ES-I3 (cell line): ENCODE results near the gene PARD6A.
"Not testable (repeated sequence)": the region's sequence is repeated elsewhere in the genome, so short reads cannot be mapped to it uniquely, and the experiment has no call there.

Source experiments
- H3K36me3 ChIP-seq: 2 replicates; pipeline ENCODE4 v1.6.1; 2013; ENCODE audit warnings: mild to moderate bottlenecking, low read length, control low read depth, moderate library complexity; ENCODE audit not compliant: insufficient read depth
- H3K4me1 ChIP-seq: 2 replicates; pipeline ENCODE4 v1.6.1; 2013; ENCODE audit warnings: mild to moderate bottlenecking, control low read depth, low read length; ENCODE audit not compliant: insufficient read depth
- H3K9ac ChIP-seq: 2 replicates; pipeline ENCODE4 v1.6.1; 2013; ENCODE audit warnings: low read depth, mild to moderate bottlenecking, low read length, moderate library complexity
- H3K9me3 ChIP-seq: 2 replicates; pipeline ENCODE4 v1.6.1; 2013; ENCODE audit warnings: mild to moderate bottlenecking, low read length, moderate library complexity; ENCODE audit not compliant: control insufficient read depth, insufficient read depth

Gene PARD6A

DNA sequence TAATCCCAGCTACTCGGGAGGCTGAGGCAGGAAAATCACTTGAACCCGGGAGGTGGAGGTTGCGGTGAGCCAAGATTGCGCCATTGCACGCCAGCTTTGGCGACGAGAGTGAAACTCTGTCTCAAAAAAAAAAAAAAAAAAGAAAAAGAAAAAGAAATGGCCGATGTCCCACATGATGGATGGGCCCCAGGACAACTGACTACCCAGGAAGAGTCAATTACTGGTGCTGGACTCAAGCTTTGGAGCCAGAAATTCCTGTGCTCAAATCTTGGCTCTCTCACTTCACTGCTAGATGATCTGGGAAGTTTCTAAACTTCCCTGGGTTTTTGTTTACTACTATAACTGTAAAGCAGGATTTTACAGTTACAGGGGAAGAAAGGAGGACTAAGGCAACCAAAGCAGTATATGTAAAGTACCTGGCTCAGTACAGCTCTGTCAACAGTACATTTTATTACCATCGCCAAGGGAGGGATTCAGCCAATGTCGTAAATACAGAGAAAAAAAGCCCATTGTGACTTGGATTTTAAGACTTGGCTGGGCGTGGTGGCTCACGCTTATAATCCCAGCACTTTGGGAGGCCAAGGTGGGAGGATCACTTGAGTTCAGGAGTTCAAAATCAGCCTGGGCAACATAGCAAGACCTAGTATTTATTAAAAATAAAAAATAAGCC is 17.7 kb downstream of the PARD6A start:
- Histone ChIP-seq H3K4me1 (no peaks in the 10 kb centered on the region), H3K9ac (no peak overlapping the region), H3K36me3 (peaks cover 3% of the 10 kb centered on the region; the same call in 1 of the 2 replicates), H3K9me3 (no peaks in the 10 kb centered on the region)

DNA sequence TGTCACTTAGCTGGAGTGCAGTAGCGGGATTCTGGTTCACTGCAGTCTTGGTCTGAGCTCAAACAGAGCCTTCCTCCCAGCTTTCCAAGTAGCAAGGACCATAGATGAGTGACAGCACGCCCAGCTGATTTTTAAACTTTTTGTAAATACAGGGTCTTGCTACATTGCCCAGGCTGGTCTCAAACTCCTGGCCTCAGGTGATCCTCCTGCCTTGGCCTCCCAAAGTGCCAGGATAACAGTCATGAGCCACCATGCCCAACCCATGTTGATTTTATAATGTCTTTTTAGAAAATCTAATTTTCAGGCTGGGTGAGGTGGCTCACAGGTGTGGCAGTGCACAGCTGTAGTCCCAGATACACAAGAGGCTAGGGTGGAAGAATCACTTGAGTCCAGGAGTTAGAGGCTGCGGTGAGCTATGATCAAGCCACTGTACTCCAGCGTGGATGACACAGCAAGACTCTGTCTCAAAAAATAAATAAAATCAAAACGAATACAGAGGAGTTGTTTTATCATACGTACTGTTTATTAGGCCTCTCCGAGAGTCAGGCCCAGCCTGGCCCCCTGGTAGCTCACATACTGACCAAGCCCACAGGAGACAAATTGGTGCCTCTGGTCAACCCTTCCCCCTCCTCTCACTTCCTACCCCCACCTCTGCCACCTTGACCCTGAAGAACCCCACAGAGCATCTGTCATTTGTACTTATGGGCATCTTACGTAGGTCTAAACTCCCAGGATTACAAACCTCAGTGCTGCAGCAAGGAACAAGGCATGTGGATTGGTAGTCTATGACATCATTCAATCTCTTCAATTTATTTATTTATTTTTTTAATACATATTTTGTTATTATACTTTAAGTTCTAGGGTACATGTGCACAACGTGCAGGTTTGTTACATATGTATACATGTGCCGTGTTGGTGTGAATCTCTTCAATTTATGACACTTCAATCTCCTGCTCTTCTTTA is 19.5 kb downstream of the PARD6A start:
- no peaks in the 10 kb centered on the region for H3K4me1 ChIP-seq

DNA sequence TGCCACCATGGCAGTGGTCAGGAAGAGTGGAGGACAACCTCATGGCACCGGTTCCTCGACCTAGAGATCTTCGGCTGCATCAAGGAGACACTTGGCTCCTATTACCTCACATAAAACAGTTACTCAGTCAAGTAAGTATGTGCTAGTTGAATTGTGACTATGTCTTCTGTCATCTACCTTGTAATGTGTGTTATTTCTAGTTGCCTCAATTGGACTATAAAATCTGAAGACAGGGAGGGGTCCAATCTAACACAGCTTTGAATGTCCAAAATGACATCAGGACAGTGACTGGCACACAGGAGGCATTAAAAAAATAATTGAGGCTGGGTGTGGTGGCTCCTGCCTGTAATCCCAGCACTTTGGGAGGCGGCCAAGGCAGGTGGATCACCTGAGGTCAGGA is 23.0 kb downstream of the PARD6A start:
- H3K9me3 ChIP-seq = no peaks in the 10 kb centered on the region

More for the DNA sequence above, 19.5 kb downstream of the PARD6A start:
- no peak overlapping the region for H3K9ac ChIP-seq
- no peaks in the 10 kb centered on the region for H3K9me3 ChIP-seq
- H3K36me3 ChIP-seq = peaks cover 5% of the 10 kb centered on the region

DNA sequence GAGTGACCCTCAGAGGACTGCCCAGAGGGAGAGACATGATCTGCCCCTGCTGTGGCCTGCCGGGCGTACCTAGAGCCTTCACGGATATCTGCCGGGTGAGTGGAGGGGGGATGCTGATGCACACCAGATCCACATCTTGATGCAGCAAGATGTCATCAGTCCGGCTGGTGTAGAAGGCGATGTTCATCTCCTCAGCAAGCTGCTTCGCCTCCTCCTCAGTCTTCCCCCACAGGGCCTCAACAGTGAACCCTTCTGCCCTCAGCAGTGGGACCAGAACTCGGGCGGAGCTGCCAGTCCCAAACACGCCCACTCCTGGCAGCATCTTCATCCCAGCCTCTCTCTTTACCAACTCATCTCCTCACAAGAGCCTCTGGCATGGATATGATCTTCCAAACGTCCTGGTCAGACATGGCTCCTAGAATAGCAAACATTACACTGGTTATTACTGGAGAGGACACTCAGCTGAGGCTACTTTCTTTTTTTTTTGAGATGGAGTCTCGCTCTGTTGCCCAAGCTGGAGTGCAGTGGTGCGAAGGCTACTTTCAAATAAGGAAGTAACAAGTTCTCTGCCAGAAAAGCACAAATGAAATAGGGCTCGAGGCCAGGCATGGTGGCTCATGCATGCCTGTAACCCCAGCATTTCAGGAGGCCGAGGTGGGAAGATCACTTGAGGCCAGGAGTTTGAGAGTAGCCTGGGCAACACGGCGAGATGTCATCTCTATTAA is 24.8 kb downstream of the PARD6A start:
- Histone ChIP-seq H3K9me3 (no peaks in the 10 kb centered on the region), H3K9ac (no peak overlapping the region), H3K4me1 (no peaks in the 10 kb centered on the region), H3K36me3 (peaks cover 6% of the 10 kb centered on the region)

More for the DNA sequence above, 23.0 kb downstream of the PARD6A start:
- no peak overlapping the region for H3K9ac ChIP-seq
- H3K36me3 ChIP-seq = peaks cover 6% of the 10 kb centered on the region
- no peaks in the 10 kb centered on the region for H3K4me1 ChIP-seq

DNA sequence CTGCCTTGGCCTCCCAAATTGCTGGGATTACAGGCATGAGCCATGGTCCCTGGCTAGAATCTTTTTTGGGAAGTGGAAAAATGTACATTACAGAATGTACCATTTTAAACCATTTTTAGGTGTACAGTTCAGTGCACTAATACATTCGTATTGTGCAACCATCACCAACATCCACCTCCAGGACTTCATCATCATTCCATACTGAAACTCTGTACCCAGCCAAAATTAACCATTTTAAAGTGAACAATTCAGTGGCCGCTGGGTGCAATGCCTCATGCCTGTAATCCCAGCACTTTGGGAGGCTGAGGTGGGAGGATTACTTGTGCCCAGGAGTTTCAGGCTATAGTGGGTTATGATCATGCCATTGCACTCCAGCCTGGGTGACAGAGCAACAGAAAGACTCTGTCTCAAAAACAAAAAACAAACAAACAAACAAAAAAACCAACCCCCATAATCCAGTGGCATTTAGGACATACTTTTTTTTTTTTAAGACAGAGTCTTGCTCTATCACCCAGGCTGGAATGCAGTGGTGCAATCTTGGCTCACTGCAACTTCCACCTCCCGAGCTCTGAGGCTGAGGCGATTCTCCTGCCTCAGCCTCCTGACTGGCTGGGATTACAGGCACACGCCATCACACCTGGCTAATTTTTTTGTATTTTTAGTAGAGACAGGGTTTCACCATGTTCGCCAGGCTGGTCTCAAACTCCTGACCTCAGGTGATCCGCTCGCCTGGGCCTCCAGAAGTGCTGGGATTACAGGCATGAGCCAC is 32.9 kb downstream of the PARD6A start:
- H3K9me3 ChIP-seq = not testable (repeated sequence)

DNA sequence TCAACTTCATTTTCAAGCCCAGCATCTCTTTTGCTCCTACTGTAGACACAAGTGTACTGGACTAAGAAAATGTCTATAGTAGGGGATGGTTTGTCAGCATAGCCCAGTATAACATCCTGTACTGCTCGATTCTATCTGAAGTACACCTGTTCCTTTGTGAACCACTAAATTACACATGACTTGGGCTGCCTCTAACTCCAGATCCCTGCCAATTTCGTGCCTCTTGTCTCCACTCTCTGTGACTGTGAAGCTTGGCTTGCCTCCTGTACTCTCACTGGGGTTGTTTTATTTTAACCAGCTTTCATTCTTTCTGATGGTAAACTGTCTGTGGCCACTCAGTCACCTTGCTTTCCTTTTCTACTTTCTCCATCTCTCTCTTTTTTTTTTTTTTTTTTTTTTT is 33.9 kb downstream of the PARD6A start:
- Histone ChIP-seq H3K4me1 (no peaks in the 10 kb centered on the region), H3K9ac (no peak overlapping the region), H3K9me3 (no peaks in the 10 kb centered on the region), H3K36me3 (no peaks in the 10 kb centered on the region)

More for the DNA sequence above, 32.9 kb downstream of the PARD6A start:
- not testable (repeated sequence) for H3K9ac ChIP-seq, H3K36me3 ChIP-seq, H3K4me1 ChIP-seq

DNA sequence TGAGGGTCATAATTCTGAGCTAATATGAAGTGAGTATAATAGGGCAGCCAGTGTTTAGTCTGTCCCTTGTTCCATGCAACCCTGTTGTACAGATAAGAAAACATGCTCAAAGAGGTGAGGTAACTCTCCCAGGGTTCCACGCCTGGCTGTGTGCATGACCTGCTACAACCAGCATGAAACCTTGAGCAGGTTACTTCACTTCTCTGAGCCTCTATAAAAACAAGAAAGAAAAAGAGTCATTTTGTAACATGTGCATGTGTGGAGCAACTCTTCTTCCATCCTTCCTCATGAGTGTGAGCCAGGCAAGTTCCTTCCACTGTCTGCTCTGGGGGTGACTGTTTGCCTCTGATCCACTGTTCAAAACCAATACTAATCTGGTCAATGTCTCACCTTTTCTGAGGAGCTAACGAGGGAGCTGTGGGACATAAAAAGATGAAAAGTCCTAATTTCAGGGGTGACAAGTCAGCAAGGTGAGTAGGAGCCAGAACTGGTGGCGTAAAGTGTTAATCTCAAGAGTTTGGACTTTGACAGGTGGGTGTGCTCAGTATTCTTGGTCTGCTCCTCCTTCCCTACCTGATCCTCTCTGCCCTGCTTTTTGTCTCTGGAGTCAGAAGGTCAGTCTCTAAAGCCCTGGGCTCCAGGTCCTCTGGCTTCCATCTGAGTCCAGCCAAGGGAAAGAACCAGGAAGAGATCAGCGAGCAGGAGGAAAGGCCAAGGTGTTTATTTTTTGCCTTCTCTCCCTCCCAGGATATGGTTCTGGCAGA is 36.8 kb downstream of the PARD6A start:
- no peaks in the 10 kb centered on the region for H3K36me3 ChIP-seq
- H3K9ac ChIP-seq = no peak overlapping the region
- no peaks in the 10 kb centered on the region for H3K4me1 ChIP-seq
- 0 out of 2 replicates have a peak, but pooled peaks cover 2% of the 10 kb centered on the region for H3K9me3 ChIP-seq

DNA sequence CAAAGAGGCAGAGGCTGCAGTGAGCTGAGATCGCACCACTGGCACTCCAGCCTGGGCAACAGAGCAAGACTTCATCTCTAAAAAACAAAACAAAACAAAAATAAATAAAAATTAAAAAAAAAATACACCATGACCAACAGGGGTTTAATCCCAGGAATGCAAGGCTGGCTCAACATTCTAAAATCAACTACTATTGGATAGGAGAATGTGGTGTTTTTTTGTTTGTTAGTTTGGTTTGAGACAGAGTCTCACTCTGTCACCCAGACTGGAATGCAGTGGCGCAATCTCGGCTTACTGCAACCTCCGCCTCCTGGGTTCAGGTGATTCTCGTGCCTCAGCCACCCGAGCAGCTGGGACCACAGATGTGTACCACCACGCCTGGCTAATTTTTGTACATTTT is 38.5 kb downstream of the PARD6A start:
- H3K4me1 ChIP-seq = no peaks in the 10 kb centered on the region
- 0 out of 2 replicates have a peak, but pooled peaks cover 2% of the 10 kb centered on the region for H3K9me3 ChIP-seq
- H3K36me3 ChIP-seq = no peaks in the 10 kb centered on the region
- no peak overlapping the region for H3K9ac ChIP-seq

DNA sequence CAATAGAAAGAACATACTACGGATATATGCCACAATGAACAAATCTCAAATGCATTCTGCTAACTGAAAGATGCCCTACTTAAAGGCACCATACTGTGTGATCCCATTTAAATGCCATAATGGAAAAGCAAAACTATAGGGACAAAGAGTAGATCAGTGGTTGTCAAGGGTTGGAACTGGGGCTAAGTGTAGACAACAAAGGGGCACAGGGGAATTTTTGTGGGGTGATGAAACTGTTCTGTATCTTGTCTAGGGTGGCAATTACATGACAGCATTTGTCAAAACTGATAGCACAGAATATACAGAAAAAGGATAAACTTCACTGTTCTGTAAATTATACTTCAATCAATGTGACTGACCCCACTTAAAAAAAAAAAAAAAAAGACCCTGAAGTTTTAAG is 40.7 kb downstream of the PARD6A start:
- Histone ChIP-seq H3K36me3 (no peaks in the 10 kb centered on the region), H3K4me1 (no peaks in the 10 kb centered on the region), H3K9ac (no peak overlapping the region), H3K9me3 (0 out of 2 replicates have a peak, but pooled peaks cover 2% of the 10 kb centered on the region)

DNA sequence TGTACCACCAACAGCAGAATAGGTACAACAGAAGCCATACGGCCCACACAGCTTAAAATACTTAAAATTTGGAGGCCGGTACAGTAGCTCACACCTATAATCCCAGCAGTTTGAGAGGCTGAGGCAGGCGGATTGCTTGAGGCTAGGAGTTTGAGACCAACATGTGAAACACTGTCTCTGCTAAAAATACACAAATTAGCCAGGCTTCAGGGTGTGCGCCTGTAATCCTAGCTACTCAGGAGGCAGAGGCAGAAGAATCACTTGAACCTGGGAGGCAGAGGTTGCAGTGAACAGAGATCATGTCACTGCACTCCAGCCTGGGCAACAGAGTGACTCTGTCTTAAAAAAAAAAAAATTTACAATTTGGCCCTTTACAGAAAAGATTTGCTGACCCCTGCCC is 41.4 kb downstream of the PARD6A start:
- no peak overlapping the region for H3K9ac ChIP-seq
- H3K4me1 ChIP-seq = no peaks in the 10 kb centered on the region
- H3K9me3 ChIP-seq = 0 out of 2 replicates have a peak, but pooled peaks cover 2% of the 10 kb centered on the region
- no peaks in the 10 kb centered on the region for H3K36me3 ChIP-seq

DNA sequence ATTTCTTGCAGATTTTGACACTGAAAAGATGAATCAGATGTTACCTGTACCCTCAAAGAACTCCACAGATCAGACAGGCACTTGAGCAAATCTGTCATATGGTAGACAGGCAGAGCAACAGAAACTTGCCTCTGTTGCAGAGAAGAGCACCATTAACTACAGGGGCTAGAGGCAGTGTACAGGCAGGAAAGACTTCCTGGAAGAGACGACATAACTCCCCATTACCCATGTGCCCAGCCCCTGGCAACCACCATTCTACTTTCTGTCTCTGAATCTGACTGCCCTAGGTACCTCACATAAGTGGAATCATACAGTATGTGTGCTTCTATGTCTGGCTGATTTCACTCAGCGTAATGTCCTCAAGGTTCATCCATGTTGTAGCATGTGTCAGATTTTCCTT is 42.9 kb downstream of the PARD6A start:
- Histone ChIP-seq H3K36me3 (no peaks in the 10 kb centered on the region), H3K4me1 (peaks cover 4% of the 10 kb centered on the region; the same call in 1 of the 2 replicates), H3K9me3 (0 out of 2 replicates have a peak, but pooled peaks cover 2% of the 10 kb centered on the region), H3K9ac (no peak overlapping the region)

DNA sequence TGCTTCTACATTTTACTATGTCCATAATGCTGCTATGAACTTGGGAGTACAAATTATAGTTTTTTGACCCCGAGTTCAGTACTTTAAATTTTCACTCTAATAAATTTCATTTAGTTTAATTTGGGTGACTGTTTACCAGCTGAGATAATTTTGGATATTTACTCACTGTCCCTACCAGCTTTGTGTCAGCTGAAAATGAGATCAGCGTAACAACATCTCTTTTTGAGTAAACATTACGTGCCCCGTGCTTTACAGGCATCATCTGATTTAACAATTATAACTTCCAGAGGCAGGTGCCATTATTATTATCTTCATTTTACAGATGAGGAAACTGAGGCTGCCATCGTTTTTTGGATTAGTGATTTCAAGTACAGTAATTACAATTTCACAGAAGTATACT is 43.4 kb downstream of the PARD6A start:
- Histone ChIP-seq H3K9me3 (0 out of 2 replicates have a peak, but pooled peaks cover 2% of the 10 kb centered on the region), H3K4me1 (peaks cover 9% of the 10 kb centered on the region; the same call in 1 of the 2 replicates), H3K36me3 (no peaks in the 10 kb centered on the region), H3K9ac (no peak overlapping the region)

DNA sequence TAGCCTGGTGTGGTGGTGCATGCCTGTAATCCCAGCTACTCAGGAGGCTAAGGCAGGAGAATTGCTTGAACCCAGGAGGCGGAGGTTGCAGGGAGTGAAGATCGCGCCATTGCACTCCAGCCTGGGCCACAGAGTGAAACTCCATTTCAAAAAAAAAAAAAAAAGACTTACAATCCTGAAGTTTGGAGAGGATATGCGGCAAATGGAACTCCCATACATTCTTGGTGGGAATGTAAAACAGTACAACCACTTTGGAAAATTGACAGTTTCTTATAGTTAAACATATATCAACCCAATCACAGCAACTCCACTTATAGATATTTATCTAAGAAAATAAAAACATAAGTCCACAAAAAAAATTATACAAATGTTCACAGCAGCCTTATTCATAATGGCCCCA is 46.5 kb downstream of the PARD6A start:
- Histone ChIP-seq H3K36me3 (peaks cover 3% of the 10 kb centered on the region; the same call in 1 of the 2 replicates), H3K4me1 (peaks cover 12% of the 10 kb centered on the region; the same call in 1 of the 2 replicates), H3K9me3 (no peaks in the 10 kb centered on the region), H3K9ac (no peak overlapping the region)
